Left lung (tissue), 10 donors: ENCODE data around the gene ADCY7. TPM values are rescaled to one million over a fixed set of nuclear protein-coding genes. Genes with fewer than 3 reads are reported as not detected.
A peak's percentile ranks its signal among the peaks of the same experiment; 100 is the strongest.

Experiments used
- ATAC-seq: fragments of 200-7000 bp; cut with Tn5 transposase; one replicate; pipeline ENCODE4 v1.9.1; 2020; ENCODE audit warnings: moderate library complexity
- DNase-seq, 4 donors: peaks; one replicate each; pipeline ENCODE4 v3.0.0-alpha.2; 2013 to 2020
- H3K27ac ChIP-seq, 2 donors: fragments of 200-600 bp; sonication (generic) in 1 of 2; one replicate each; pipeline versions ENCODE4 v1.5.0 to v1.8.0; 2020 to 2021
- H3K27me3 ChIP-seq, 2 donors: fragments of 200-600 bp; sonication (generic) in 1 of 2; one replicate each; pipeline versions ENCODE4 v1.5.0 to v1.8.0; 2020 to 2021
- H3K36me3 ChIP-seq, 2 donors: fragments of 200-600 bp; sonication (generic) in 1 of 2; one replicate each; pipeline versions ENCODE4 v1.5.0 to v1.8.0; 2020 to 2021
- H3K4me1 ChIP-seq, 2 donors: fragments of 200-600 bp; one replicate each; pipeline ENCODE4 v1.8.0; 2021
- H3K4me3 ChIP-seq, 2 donors: fragments of 200-600 bp; sonication (generic) in 1 of 2; one replicate each; pipeline versions ENCODE4 v1.5.0 to v1.8.0; 2020 to 2021; ENCODE audit warnings: mild to moderate bottlenecking in 1 of 2
- H3K9me3 ChIP-seq, 2 donors: fragments of 200-600 bp; sonication (generic) in 1 of 2; one replicate each; pipeline versions ENCODE4 v1.5.0 to v1.8.0; 2020 to 2021
- intact Hi-C, 2 donors: fragments of 100-400 bp; cut with DNase I; formaldehyde crosslinking; loops; one replicate each; pipeline versions ENCODE4 v1.11.2 to v1.14.2; 2022
- polyA plus RNA-seq, 6 donors: library from polyadenylated mRNA; unstranded; fragments of 120-200 nt; gene quantifications; one replicate each; pipeline ENCODE4 v1.2.1, GENCODE V29; 2013; ENCODE audit not compliant: insufficient read length in 6 of 6
- total RNA-seq, 2 donors: library from RNA; stranded (reverse); fragmentation: NEBNext Ultra II Directional; extraction: Animal tissue kit (Norgen Biotek cat#: 25700); gene quantifications; one replicate each; pipeline ENCODE4 v1.2.1, GENCODE V29; 2021
- TF ChIP-seq, protein P1 (sequence below), 2 donors: fragments of 200-600 bp; sonication (generic) in 1 of 2; IDR thresholded peaks; one replicate each; pipeline versions ENCODE4 v1.5.0 to v1.8.0; 2021; ENCODE audit warnings: antibody characterized with exemption in 2 of 2
- donor health status: DM: no; HTN: yes; CAD: no.
- donor health status: DM: no; HTN: no; CAD: no.

The ADCY7 gene
- total and polyA plus RNA-seq, 8 donors: 23.5 to 116 (median 29.9) TPM

DNA sequence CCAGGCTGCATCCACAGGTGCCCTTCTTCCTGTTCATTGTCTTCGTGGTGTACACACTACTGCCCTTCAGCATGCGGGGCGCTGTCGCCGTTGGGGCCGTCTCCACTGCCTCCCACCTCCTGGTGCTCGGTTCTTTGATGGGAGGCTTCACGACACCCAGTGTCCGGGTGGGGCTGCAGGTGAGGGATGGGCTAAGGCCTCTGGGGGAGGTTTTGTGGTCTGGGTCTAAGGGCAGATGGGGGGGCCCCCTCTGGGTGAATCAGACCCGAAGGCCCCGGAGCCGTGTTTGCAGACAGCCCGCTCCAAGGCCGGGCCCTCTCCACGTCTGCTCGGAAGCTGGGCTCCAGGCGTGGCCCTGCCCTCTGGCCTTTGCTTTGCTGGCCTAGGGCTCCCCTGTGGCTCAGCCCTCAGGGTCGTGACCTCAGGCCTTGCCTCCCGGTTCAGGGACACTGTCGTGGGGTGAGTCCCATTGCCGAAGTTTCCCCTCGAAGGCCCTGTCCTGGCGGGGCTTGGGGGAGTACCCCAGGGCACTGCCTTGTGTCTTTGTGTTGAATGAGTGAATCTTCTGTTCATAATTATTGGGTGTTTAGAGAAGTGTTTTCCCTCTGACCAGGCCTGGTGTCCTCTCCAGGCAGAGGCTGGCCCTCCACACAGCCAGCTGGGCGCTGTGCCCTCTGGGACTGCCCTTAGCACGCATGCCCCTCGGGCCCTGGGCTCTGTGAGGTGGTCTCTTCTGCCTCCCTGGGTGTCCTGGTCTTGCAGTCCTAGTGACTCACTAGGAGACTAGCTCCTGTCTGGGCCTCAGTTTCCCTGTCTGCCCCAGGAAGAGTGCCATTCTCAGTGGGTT is 25.6 kb downstream of the ADCY7 start:
- intact Hi-C loops: no loop called here
- no peaks in the 10 kb centered on the region for H3K4me1 ChIP-seq
- H3K4me3 ChIP-seq: no peak overlapping the region
- H3K27ac ChIP-seq: no peak overlapping the region
- DNase-seq (peak in 1 of 4 donors; percentile 74), ATAC-seq (no peak)
- H3K27me3 ChIP-seq: no peaks in the 10 kb centered on the region
- H3K9me3 ChIP-seq: no peaks in the 10 kb centered on the region
- TF ChIP-seq, protein P1, sequence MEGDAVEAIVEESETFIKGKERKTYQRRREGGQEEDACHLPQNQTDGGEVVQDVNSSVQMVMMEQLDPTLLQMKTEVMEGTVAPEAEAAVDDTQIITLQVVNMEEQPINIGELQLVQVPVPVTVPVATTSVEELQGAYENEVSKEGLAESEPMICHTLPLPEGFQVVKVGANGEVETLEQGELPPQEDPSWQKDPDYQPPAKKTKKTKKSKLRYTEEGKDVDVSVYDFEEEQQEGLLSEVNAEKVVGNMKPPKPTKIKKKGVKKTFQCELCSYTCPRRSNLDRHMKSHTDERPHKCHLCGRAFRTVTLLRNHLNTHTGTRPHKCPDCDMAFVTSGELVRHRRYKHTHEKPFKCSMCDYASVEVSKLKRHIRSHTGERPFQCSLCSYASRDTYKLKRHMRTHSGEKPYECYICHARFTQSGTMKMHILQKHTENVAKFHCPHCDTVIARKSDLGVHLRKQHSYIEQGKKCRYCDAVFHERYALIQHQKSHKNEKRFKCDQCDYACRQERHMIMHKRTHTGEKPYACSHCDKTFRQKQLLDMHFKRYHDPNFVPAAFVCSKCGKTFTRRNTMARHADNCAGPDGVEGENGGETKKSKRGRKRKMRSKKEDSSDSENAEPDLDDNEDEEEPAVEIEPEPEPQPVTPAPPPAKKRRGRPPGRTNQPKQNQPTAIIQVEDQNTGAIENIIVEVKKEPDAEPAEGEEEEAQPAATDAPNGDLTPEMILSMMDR (IDR thresholded peaks at IDR 0.05): no peak
- H3K36me3 ChIP-seq: peaks cover 0 to 92% of the 10 kb centered on the region in 2 donors

DNA sequence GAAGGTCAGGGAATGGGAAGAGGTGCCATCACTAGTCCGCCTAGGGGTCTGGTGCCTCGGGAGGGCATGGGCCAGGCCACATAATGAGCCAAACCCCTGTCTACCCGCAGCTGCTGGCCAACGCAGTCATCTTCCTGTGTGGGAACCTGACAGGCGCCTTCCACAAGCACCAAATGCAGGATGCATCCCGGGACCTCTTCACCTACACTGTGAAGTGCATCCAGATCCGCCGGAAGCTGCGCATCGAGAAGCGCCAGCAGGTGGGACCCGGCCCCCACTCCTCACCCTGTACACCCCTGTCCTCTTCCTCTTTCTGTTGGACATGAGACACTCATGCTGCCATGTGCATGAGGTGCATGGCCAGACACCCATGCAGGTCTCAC is 26.2 kb downstream of the ADCY7 start:
- no peak overlapping the region for H3K27ac ChIP-seq
- peaks cover 0 to 98% of the 10 kb centered on the region in 2 donors for H3K36me3 ChIP-seq
- H3K4me1 ChIP-seq: no peaks in the 10 kb centered on the region
- no peaks in the 10 kb centered on the region for H3K9me3 ChIP-seq
- H3K4me3 ChIP-seq: no peak overlapping the region
- ATAC-seq (no peak), DNase-seq (peak in 1 of 4 donors; percentile 55)
- TF ChIP-seq, protein P1 (IDR thresholded peaks at IDR 0.05): no peak
- H3K27me3 ChIP-seq: no peaks in the 10 kb centered on the region
- intact Hi-C loops: no loop called here

DNA sequence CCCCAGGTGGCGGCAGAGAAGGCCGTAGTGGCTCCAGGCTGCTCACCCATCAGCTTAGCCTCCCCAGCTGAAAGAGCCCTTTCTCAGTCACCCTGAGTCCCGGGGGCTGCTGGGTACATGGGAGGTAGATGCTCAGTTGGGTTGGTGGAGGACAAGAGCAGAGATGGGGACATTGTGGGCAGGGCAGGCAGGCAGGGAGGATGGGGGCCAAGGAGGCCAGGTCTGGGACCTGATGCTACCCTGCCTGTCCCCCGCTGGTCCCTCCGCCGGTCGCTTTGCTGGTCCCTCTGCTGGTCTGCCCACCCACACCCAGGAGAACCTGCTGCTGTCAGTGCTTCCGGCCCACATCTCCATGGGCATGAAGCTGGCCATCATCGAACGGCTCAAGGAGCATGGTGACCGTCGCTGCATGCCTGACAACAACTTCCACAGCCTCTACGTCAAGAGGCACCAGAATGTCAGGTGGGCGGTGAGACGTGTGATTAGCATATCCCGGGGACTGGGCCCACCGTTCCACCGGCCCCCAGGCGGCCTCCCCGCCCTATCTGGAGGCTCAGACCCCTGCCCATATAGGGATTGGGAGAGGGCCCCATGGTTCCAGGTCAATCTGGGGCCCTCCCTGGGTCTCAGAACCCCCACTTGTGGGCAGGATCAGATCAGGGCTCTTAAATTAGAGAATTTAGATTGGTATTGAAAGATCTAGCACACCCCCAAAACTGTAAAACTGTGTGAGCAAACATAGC is 26.9 kb downstream of the ADCY7 start:
- H3K27ac ChIP-seq: no peak overlapping the region
- ATAC-seq (no peak), DNase-seq (peak in 1 of 4 donors; percentile 58)
- intact Hi-C loops: no loop called here
- H3K27me3 ChIP-seq: no peaks in the 10 kb centered on the region
- TF ChIP-seq, protein P1 (IDR thresholded peaks at IDR 0.05): no peak
- no peaks in the 10 kb centered on the region for H3K9me3 ChIP-seq
- no peaks in the 10 kb centered on the region for H3K4me1 ChIP-seq
- H3K4me3 ChIP-seq: no peak overlapping the region
- peaks cover 0 to 98% of the 10 kb centered on the region in 2 donors for H3K36me3 ChIP-seq

DNA sequence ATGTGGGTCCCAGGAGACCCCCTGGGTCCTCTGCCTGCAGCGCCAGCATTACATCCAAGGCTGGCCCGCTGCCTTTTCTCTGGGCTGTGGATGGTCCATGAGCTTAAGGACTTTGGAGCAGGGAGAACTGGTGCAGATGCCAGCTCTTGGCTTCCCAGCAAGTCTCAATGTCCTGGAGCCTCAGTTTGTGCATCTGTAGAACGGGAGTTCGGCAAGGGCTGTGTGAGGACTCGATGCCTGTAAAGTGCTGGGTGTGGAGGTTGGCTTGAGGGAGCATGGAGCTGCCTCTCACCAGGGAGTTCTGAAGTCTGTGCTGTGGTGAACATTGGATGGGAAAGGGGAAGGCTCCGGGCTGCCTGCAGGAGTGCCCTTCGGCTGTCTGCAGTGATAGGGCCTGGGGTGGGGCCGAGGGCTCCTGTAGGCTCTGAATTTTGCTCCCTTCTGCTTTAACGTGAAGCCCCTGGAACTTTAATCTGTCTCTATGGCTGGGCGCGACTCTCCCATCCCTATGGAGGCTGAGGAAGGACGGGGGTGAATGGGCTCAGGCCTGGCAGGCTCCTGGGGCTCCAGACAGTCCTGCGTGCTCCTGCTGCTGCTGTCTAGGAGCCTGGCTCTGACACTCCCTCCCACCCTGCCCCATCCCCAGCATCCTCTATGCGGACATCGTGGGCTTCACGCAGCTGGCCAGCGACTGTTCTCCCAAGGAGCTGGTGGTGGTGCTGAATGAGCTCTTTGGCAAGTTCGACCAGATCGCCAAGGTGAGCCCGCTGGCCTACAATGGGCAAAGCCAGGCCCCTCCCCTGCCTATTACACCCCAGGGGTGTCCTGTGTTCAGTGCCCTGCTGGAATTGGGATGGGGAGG is 27.9 kb downstream of the ADCY7 start:
- peaks cover 0 to 99% of the 10 kb centered on the region in 2 donors for H3K36me3 ChIP-seq
- peak in 1 of 4 donors; percentile 52 for DNase-seq

More for the DNA sequence above, 27.9 kb downstream of the ADCY7 start:
- TF ChIP-seq, protein P1 (IDR thresholded peaks at IDR 0.05): no peak
- no peak overlapping the region for H3K4me3 ChIP-seq
- intact Hi-C loops: no loop called here
- no peaks in the 10 kb centered on the region for H3K27me3 ChIP-seq
- no peaks in the 10 kb centered on the region for H3K9me3 ChIP-seq
- H3K4me1 ChIP-seq: no peaks in the 10 kb centered on the region
- no peak for ATAC-seq
- H3K27ac ChIP-seq: no peak overlapping the region
